HL-60 (cell line): Measurements from ENCODE around the gene UBE2Q2.

Experiments used
- GABPA ChIP-seq: IDR thresholded peaks from 2 replicates; pipeline ENCODE4 v1.6.1; 2012; ENCODE audit warnings: low read depth
- TF ChIP-seq, protein P1 (sequence below): IDR thresholded peaks from one replicate; pipeline ENCODE4 v1.5.1; 2011; ENCODE audit warnings: low read length, control low read depth, inconsistent platforms; ENCODE audit not compliant: insufficient read depth

GRCh38 chr15:75943246-75943645 lies 100.0 kb downstream of the UBE2Q2 start:
- TF ChIP-seq, protein P1, sequence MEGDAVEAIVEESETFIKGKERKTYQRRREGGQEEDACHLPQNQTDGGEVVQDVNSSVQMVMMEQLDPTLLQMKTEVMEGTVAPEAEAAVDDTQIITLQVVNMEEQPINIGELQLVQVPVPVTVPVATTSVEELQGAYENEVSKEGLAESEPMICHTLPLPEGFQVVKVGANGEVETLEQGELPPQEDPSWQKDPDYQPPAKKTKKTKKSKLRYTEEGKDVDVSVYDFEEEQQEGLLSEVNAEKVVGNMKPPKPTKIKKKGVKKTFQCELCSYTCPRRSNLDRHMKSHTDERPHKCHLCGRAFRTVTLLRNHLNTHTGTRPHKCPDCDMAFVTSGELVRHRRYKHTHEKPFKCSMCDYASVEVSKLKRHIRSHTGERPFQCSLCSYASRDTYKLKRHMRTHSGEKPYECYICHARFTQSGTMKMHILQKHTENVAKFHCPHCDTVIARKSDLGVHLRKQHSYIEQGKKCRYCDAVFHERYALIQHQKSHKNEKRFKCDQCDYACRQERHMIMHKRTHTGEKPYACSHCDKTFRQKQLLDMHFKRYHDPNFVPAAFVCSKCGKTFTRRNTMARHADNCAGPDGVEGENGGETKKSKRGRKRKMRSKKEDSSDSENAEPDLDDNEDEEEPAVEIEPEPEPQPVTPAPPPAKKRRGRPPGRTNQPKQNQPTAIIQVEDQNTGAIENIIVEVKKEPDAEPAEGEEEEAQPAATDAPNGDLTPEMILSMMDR, result no peak
- no peak for TF ChIP-seq GABPA
